Stomach smooth muscle (tissue), 2 donors: ENCODE data around the gene STX18.
"Not testable (repeated sequence)": the region's sequence is repeated elsewhere in the genome, so short reads cannot be mapped to it uniquely, and the experiment has no call there.

ENCODE experiments used
- H3K27ac ChIP-seq: one replicate; pipeline ENCODE4 v1.7.0; 2013; ENCODE audit warnings: mild to moderate bottlenecking, low read length, inconsistent platforms
- H3K27me3 ChIP-seq, 2 donors: one replicate each; pipeline ENCODE4 v1.7.0; 2013; ENCODE audit warnings: low read length in 2 of 2; ENCODE audit not compliant: insufficient read depth in 2 of 2, control insufficient read depth in 1 of 2
- H3K36me3 ChIP-seq, 2 donors: one replicate each; pipeline ENCODE4 v1.7.0; 2013; ENCODE audit warnings: low read length in 2 of 2; ENCODE audit not compliant: control insufficient read depth in 2 of 2, insufficient read depth in 2 of 2
- H3K4me1 ChIP-seq: one replicate; pipeline ENCODE4 v1.7.0; 2013; ENCODE audit warnings: low read length; ENCODE audit not compliant: control insufficient read depth, insufficient read depth
- H3K4me3 ChIP-seq, 2 donors: one replicate each; pipeline ENCODE4 v1.7.0; 2013; ENCODE audit warnings: low read length in 2 of 2
- H3K9ac ChIP-seq, 2 donors: one replicate each; pipeline ENCODE4 v1.7.0; 2013; ENCODE audit warnings: low read length in 2 of 2, mild to moderate bottlenecking in 1 of 2
- H3K9me3 ChIP-seq, 2 donors: one replicate each; pipeline ENCODE4 v1.7.0; 2013; ENCODE audit warnings: low read length in 2 of 2; ENCODE audit not compliant: control insufficient read depth in 2 of 2
- donor health status: healthy.
- donor health status: Pancreatic carcinoma.

STX18 gene

GRCh38 chr4:4574792-4575191 is 32.9 kb upstream of the STX18 start:
- peaks cover 6% of the 10 kb centered on the region for H3K4me1 ChIP-seq
- H3K27ac ChIP-seq: no peak overlapping the region
- peak overlapping the region; percentile 29 for H3K9ac ChIP-seq
- H3K4me3 ChIP-seq: peak overlapping the region; percentile 75 to 77
- H3K27me3 ChIP-seq: no peaks in the 10 kb centered on the region
- no peaks in the 10 kb centered on the region for H3K9me3 ChIP-seq
- H3K36me3 ChIP-seq: no peaks in the 10 kb centered on the region

DNA sequence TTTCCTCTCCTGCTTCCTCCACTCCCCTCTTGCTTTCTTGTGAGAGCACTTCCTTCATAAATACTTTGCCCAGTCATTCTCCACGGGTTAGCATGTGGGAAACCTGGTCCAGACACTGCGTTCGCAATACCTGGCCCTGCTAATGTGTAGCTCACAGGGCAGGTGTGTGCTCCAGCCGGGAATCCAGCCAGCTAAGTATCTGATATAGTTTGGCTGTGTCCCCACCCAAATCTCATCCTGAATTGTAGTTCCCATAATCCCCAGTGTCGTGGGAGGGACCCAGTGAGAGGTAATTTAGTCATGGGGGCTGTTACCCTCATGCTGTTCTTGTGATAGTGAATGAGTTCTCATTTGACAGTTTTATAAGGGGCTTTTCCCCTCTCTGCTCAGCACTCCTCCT is 32.2 kb upstream of the STX18 start:
- Histone ChIP-seq H3K4me1 (peaks cover 6% of the 10 kb centered on the region), H3K9me3 (no peaks in the 10 kb centered on the region), H3K4me3 (no peak overlapping the region), H3K27ac (no peak overlapping the region), H3K27me3 (no peaks in the 10 kb centered on the region), H3K36me3 (no peaks in the 10 kb centered on the region), H3K9ac (no peak overlapping the region)

DNA sequence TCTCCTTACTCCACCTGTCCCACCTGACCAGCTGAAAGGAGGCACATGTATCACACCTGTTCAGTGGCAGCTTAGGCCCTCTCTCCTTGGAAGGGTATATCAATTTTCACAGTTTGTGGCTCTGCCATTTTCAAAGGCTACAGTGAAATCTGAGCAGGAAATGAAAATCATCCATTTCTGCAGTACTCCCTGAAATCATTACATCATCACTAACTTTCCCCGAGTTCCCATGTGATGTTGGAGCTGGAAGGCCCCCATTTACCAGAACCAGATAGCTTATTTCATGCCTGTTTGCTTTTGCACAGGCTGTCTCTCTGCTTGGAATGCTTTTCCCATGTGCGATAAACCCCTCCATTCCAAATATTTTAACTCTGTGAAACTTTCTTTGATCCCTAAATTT is 31.0 kb upstream of the STX18 start:
- no peak overlapping the region for H3K27ac ChIP-seq
- H3K36me3 ChIP-seq: no peaks in the 10 kb centered on the region
- no peak overlapping the region for H3K4me3 ChIP-seq
- no peak overlapping the region for H3K9ac ChIP-seq
- H3K4me1 ChIP-seq: peaks cover 6% of the 10 kb centered on the region
- H3K27me3 ChIP-seq: no peaks in the 10 kb centered on the region
- no peaks in the 10 kb centered on the region for H3K9me3 ChIP-seq

GRCh38 chr4:4569861-4570260 is 28.0 kb upstream of the STX18 start:
- H3K9ac ChIP-seq, H3K27me3 ChIP-seq, H3K4me3 ChIP-seq, H3K4me1 ChIP-seq, H3K9me3 ChIP-seq, H3K27ac ChIP-seq, H3K36me3 ChIP-seq: not testable (repeated sequence)

DNA sequence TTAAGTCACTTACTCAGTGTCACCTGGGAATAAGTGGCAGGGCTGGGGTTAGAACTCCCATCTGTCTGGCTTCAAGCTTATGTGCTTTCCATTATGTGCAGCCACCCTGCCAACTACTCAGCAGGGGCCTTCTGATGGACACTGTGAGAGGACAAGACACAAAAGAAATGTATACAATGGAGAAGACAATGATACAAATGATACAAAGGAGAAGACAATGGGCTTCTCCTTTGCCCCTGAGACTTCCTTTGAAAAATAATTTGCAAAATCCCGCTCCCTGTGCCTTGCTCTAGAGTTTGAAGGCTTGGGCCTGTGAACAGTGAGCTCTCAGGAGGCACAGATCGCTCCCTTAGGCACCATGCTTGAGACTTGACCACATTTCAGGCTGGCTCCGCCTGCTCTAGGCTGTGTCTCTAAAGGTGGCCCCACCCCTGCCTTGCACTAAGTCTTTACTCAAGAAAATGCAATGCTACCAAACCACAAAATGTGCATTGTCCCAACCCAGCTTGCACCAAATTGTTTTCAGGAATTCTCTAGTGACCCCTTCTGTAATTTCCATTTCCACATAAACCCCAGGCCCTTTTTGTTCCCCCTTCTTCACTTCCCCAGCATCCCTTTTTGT is 27.1 kb upstream of the STX18 start:
- Histone ChIP-seq H3K27me3 (no peaks in the 10 kb centered on the region), H3K9ac (no peak overlapping the region), H3K36me3 (peaks cover 3 to 5% of the 10 kb centered on the region in 2 donors), H3K4me3 (no peak overlapping the region), H3K4me1 (no peaks in the 10 kb centered on the region), H3K9me3 (no peaks in the 10 kb centered on the region), H3K27ac (no peak overlapping the region)

DNA sequence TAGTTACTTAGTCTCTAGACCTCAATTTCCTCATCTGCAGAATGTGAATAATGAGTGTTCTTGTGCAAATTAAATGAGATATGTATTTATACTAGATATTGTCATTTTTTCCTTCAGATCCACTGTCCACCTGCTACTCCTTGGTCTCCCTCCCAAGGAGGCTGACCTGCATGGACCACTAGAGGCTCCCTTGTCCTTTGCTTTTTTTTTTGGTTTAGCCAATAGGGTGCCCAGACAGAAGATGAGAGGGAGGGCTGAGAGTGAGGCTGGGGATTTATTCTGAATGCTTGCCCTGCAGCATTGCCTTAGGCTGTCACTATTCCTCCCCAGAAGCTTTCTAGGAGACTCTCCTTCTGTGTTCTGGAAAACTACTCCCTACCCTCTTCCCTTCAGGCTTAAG is 24.5 kb upstream of the STX18 start:
- H3K4me1 ChIP-seq, H3K36me3 ChIP-seq, H3K9ac ChIP-seq, H3K27me3 ChIP-seq, H3K27ac ChIP-seq, H3K9me3 ChIP-seq, H3K4me3 ChIP-seq: not testable (repeated sequence)

DNA sequence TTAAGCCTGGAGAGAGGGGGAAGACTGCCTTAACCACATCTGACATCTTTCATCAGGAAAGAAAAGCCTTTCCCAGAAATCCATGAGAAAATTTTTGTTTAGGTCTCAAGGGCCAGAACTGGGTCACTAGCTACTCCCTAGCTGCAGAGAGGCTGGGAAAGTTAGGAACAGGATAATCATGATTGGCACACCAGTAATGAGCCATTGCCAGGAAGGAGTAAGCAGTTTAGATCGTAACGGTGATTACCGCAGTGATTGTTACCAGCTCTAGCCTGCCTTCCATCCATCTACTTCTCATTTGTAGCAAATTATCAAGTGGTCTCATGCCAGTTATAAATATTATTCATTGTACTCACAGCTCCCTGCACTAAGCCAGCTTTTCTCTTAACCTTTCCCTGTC is 22.7 kb upstream of the STX18 start:
- Histone ChIP-seq H3K27ac (no peak overlapping the region), H3K4me3 (no peak overlapping the region), H3K9ac (no peak overlapping the region), H3K9me3 (no peaks in the 10 kb centered on the region), H3K27me3 (no peaks in the 10 kb centered on the region), H3K4me1 (no peaks in the 10 kb centered on the region), H3K36me3 (peaks cover 5% of the 10 kb centered on the region in 2 donors)

DNA sequence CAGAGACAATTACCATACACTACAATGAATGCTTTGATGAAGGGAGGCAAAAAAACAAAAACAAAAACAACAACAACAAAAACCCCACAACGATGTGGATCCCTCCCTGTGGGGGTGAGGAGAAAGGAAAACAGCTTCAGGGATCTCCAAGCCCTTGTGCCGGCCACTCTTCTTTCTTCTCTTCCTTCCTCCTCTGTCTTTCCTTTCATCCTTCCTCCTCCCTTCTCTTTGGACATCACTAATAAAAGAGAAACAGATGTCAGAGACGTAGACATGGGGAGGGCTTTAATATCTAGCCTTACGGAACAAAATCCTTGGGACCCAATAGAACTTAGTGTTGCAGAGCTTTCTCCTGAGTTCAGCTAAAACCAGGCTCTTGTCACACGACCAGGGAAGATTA is 18.8 kb upstream of the STX18 start:
- no peaks in the 10 kb centered on the region for H3K27me3 ChIP-seq
- peaks cover 5% of the 10 kb centered on the region in 2 donors for H3K36me3 ChIP-seq
- H3K9ac ChIP-seq: no peak overlapping the region
- H3K4me1 ChIP-seq: no peaks in the 10 kb centered on the region
- H3K9me3 ChIP-seq: no peaks in the 10 kb centered on the region
- no peak overlapping the region for H3K27ac ChIP-seq
- no peak overlapping the region for H3K4me3 ChIP-seq

- H3K36me3 ChIP-seq: peaks cover 3 to 5% of the 10 kb centered on the region in 2 donors
- no peaks in the 10 kb centered on the region for H3K27me3 ChIP-seq
- no peaks in the 10 kb centered on the region for H3K4me1 ChIP-seq
- H3K27ac ChIP-seq: no peak overlapping the region
- H3K4me3 ChIP-seq: no peak overlapping the region
- H3K9me3 ChIP-seq: no peaks in the 10 kb centered on the region
- no peak overlapping the region for H3K9ac ChIP-seq
These were observed 18.3 kb upstream of the STX18 start for GRCh38 chr4:4560136-4560535.

GRCh38 chr4:4559596-4559995 is 17.7 kb upstream of the STX18 start:
- H3K4me3 ChIP-seq: no peak overlapping the region
- H3K27me3 ChIP-seq: no peaks in the 10 kb centered on the region
- H3K4me1 ChIP-seq: no peaks in the 10 kb centered on the region
- H3K9me3 ChIP-seq: no peaks in the 10 kb centered on the region
- no peak overlapping the region for H3K9ac ChIP-seq
- peaks cover 0 to 2% of the 10 kb centered on the region in 2 donors for H3K36me3 ChIP-seq
- H3K27ac ChIP-seq: no peak overlapping the region

GRCh38 chr4:4558881-4559280 is 17.0 kb upstream of the STX18 start:
- Histone ChIP-seq H3K27me3 (no peaks in the 10 kb centered on the region), H3K36me3 (peaks cover 0 to 2% of the 10 kb centered on the region in 2 donors), H3K4me3 (no peak overlapping the region), H3K4me1 (no peaks in the 10 kb centered on the region), H3K9me3 (no peaks in the 10 kb centered on the region), H3K27ac (no peak overlapping the region), H3K9ac (no peak overlapping the region)
